HCT116 (cell line): ENCODE results near the gene ARHGAP10. TPM values are rescaled to one million over a fixed set of nuclear protein-coding genes. Genes with fewer than 3 reads are reported as not detected.

Source experiments
- ATF3 ChIP-seq: IDR thresholded peaks from 2 replicates; pipeline ENCODE4 v1.6.1; 2012
- EZH2 ChIP-seq: fragments of 200-600 bp; sonication (generic); IDR thresholded peaks from 2 replicates; pipeline ENCODE4 v1.6.1; 2017; ENCODE audit warnings: antibody characterized with exemption, mixed run types
- EZH2phosphoT487 ChIP-seq: fragments of 200-600 bp; IDR thresholded peaks from 2 replicates; pipeline ENCODE4 v1.6.1; 2018; ENCODE audit warnings: antibody characterized with exemption, borderline replicate concordance
- FOSL1 ChIP-seq: IDR thresholded peaks from 2 replicates; pipeline ENCODE4 v1.6.1; 2012; ENCODE audit warnings: low read depth
- JUND ChIP-seq: IDR thresholded peaks from 2 replicates; pipeline ENCODE4 v1.6.1; 2012
- MAX ChIP-seq: IDR thresholded peaks from 2 replicates; pipeline ENCODE4 v1.6.1; 2012
- POLR2AphosphoS5 ChIP-seq: IDR thresholded peaks from 2 replicates; pipeline ENCODE4 v1.6.1; 2011; ENCODE audit warnings: mild to moderate bottlenecking, low read depth, low read length, moderate library complexity
- REST ChIP-seq: IDR thresholded peaks from 2 replicates; pipeline ENCODE4 v1.6.1; 2012; ENCODE audit warnings: low read depth
- SIN3A ChIP-seq: IDR thresholded peaks from 2 replicates; pipeline ENCODE4 v1.6.1; 2012; ENCODE audit warnings: low read depth
- SP1 ChIP-seq: IDR thresholded peaks from 2 replicates; pipeline ENCODE4 v1.6.1; 2012; ENCODE audit warnings: low read depth
- SRF ChIP-seq: IDR thresholded peaks from 2 replicates; pipeline ENCODE4 v1.6.1; 2012; ENCODE audit warnings: low read depth
- TCF7L2 ChIP-seq: IDR thresholded peaks from 2 replicates; pipeline ENCODE4 v1.7.0; 2011; ENCODE audit warnings: borderline replicate concordance, inconsistent platforms; ENCODE audit not compliant: insufficient read depth, insufficient read length; ENCODE audit errors: extremely low read depth
- ZNF274 ChIP-seq: fragments of 200-500 bp; sonication (Bioruptor generic); IDR thresholded peaks from 2 replicates; pipeline ENCODE4 v1.6.1; 2014; ENCODE audit warnings: mild to moderate bottlenecking, low read depth, low read length, inconsistent platforms
- total RNA-seq: library from RNA; stranded (reverse); gene quantifications from one replicate; pipeline ENCODE4 v1.2.1, GENCODE V29; 2021; ENCODE audit not compliant: unreplicated experiment

Gene ARHGAP10
- total RNA-seq, 1 experiment from 2014 or later, result 24.7 TPM

DNA sequence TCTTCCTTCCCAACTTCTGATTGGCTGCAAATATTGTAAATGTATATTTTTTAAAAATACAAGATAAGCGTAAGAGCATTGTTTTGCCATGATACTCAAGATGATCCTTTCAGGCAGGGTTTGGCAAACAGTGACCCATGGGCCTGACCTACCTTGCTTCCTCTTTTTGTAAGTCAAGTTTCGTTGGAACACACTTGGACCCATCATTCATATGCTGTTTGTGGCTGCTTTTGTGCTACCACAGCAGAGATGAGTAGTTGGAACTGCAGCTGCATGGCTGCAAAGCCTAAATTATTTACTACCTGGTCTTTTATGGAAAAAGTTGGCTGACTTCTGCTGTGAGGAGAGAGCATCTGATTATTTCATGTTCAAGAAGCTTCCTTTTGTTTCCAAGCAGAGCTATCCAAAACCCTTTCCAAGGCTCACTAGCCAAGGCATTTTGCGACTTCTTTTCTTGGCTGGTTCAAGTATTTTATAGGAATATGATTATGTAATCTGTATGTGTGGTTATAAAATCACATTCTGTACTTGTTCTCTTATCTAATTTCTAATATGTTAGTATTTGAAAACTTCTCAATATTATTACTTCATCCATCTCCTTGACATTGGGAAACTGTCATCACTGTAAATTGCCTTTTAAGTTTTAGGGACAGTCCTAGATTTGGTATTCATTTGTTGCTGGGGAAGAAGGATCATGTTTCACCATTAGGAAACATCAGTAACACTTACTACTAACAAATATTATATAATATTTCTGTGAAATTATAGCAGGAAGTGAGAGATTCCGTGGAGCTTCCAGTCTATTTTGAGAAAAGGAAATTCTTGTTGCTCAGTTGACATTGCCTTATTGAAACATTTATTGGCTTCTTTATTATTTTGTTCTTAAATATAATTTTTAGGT, 109.2 kb downstream of the ARHGAP10 start (continued):
- TF ChIP-seq REST (no peak), FOSL1 (no peak), ATF3 (no peak), ZNF274 (no peak), TCF7L2 (no peak), SP1 (no peak), EZH2phosphoT487 (no peak), EZH2 (no peak), MAX (no peak), POLR2AphosphoS5 (no peak), SIN3A (no peak), SRF (no peak), JUND (no peak)
